MCF 10A (cell line): ENCODE results near the gene TEX51. TPM values are rescaled to one million over a fixed set of nuclear protein-coding genes. Genes with fewer than 3 reads are reported as not detected.

Experiments used
- BruUV-seq: library from RNA; stranded (reverse); fragments of 400-500 nt; replicated peaks from 2 replicates; lab custom pipeline; 2021; lab: Mats Ljungman, UMichigan
- CTCF ChIA-PET: fragments of 300-600 bp; sonication (Branson Sonifier 250); formaldehyde crosslinking; extraction: SDS; loops from one replicate; lab custom pipeline; 2021; ENCODE audit warnings: antibody characterized with exemption, inconsistent platforms; lab: Yijun Ruan, JAX
- POLR2A ChIA-PET: fragments of 300-600, 350-650 bp; sonication (Branson Sonifier 250); formaldehyde crosslinking; extraction: SDS; loops from one replicate; lab custom pipeline; 2020; ENCODE audit warnings: antibody characterized with exemption, inconsistent platforms; lab: Yijun Ruan, JAX
- DNase-seq: peaks from one replicate; pipeline ENCODE4 v3.0.0-alpha.2; 2018; ENCODE audit not compliant: unreplicated experiment
- H3K27ac Mint-ChIP-seq: one replicate; pipeline ENCODE4 v1.8.0; 2022; ENCODE audit warnings: mild to moderate bottlenecking, low read depth, mixed read lengths; ENCODE audit not compliant: unreplicated experiment
- H3K27me3 Mint-ChIP-seq: one replicate; pipeline ENCODE4 v1.8.0; 2022; ENCODE audit warnings: mixed read lengths; ENCODE audit not compliant: insufficient read depth, unreplicated experiment
- H3K36me3 Mint-ChIP-seq: one replicate; pipeline ENCODE4 v1.8.0; 2022; ENCODE audit warnings: mild to moderate bottlenecking, moderate library complexity, mixed read lengths; ENCODE audit not compliant: insufficient read depth, unreplicated experiment
- H3K4me1 Mint-ChIP-seq: one replicate; pipeline ENCODE4 v1.8.0; 2022; ENCODE audit warnings: mixed read lengths; ENCODE audit not compliant: insufficient read depth, unreplicated experiment
- H3K4me3 Mint-ChIP-seq: one replicate; pipeline ENCODE4 v1.8.0; 2022; ENCODE audit warnings: mild to moderate bottlenecking, moderate library complexity, mixed read lengths; ENCODE audit not compliant: unreplicated experiment
- H3K9me3 Mint-ChIP-seq: one replicate; pipeline ENCODE4 v1.8.0; 2022; ENCODE audit warnings: mixed read lengths; ENCODE audit not compliant: unreplicated experiment
- intact Hi-C: fragments of 100-400 bp; cut with micrococcal nuclease; formaldehyde crosslinking; loops from 2 replicates; pipeline ENCODE4 v1.14.1; 2022
- total RNA-seq: library from RNA; stranded (reverse); gene quantifications from 2 replicates; pipeline ENCODE4 v1.2.3, GENCODE V29; 2022
- TF ChIP-seq, protein P1 (sequence below): fragments of 200-600 bp; IDR thresholded peaks from one replicate; pipeline ENCODE4 v1.8.0; 2022; ENCODE audit warnings: antibody characterized with exemption, mild to moderate bottlenecking; ENCODE audit not compliant: unreplicated experiment

Gene TEX51
- total RNA-seq, 1 experiment from 2014 or later = not detected

DNA sequence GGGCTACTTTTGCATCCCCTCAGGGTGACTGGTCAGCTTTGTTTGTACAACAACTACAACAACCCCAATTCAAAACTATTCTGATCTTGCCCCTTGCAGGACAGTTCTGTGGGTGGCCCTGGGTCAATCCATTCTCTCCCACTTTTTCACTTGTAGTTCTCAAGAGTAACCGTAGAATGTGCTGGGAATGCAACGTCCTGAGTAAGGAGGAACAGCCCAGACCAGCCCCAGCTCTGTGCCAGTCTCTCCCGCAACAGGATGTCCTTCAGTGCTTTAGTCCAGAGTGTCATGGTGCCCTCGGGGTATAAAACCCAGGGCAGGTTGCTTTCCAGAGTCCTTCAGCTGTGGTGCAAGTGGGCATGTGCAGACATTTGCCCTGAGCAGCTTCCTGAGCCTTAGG lies 22.1 kb upstream of the TEX51 start:
- Mint-ChIP-seq H3K4me3 (no peak overlapping the region), H3K36me3 (no peaks in the 10 kb centered on the region), H3K9me3 (peaks cover 14% of the 10 kb centered on the region), H3K4me1 (no peaks in the 10 kb centered on the region), H3K27me3 (peaks cover 30% of the 10 kb centered on the region), H3K27ac (no peak overlapping the region)
- POLR2A ChIA-PET = no interaction called here
- no peak for DNase-seq
- CTCF ChIA-PET = interaction anchor here (0.6 kb wide), 1 partner anchor 90 kb away, joined by 3 read pairs; no protein-coding TSS in a partner anchor
- intact Hi-C loops = no loop called here
- BruUV-seq = no TSS peak
- TF ChIP-seq, protein P1, sequence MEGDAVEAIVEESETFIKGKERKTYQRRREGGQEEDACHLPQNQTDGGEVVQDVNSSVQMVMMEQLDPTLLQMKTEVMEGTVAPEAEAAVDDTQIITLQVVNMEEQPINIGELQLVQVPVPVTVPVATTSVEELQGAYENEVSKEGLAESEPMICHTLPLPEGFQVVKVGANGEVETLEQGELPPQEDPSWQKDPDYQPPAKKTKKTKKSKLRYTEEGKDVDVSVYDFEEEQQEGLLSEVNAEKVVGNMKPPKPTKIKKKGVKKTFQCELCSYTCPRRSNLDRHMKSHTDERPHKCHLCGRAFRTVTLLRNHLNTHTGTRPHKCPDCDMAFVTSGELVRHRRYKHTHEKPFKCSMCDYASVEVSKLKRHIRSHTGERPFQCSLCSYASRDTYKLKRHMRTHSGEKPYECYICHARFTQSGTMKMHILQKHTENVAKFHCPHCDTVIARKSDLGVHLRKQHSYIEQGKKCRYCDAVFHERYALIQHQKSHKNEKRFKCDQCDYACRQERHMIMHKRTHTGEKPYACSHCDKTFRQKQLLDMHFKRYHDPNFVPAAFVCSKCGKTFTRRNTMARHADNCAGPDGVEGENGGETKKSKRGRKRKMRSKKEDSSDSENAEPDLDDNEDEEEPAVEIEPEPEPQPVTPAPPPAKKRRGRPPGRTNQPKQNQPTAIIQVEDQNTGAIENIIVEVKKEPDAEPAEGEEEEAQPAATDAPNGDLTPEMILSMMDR = no peak

DNA sequence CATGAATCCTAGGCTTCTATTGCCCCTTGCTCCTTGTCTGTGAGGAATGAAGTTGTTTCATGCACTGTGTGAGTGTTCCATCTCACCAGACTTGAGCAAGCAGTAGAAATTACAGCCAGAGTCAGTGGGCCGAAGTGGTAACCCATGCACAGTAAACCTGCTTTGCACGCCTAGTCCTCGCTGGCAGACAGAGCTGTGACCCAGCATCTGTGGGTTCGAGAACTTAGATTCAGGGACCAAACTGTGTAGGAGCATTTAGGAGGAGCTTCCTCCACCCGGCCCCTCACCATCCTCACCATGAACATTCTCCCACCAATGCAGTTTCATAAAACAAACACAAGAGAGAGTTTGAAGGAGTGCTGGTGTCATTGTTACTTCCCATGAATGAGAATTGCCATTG lies 21.6 kb upstream of the TEX51 start:
- TF ChIP-seq, protein P1 = no peak

DNA sequence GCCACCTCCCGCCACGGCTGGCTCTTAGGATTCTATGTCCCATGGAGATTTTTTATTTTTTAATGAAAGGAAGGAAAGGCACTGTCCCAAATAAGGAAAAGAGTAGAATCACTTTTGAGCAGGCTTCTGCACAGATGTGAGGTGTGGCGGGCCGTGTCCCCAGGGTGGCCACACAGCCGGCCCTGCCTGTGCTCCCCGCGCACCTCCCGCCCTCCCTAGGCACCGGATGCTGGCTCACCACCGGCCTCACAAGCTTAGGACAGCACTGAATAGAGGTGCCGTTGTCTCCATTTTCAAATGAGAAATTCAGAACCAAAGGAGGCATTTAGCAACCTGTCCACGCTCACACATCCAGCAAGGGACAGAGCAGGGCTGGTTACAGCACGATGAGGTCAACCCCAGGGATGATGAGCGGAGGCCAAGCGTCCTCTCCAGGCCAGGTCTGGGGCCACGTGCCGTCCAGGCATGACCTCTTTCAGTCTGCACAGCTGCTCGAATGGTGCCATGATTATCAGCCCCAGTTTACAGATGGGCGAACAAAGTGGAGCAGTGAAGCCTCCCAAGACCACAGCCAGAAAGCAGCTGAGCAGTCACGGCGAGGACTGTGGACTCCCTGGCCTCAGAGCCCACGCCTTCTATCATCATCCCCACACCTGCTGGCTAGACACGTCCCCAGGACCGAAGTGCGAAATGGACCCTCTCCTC lies 20.7 kb upstream of the TEX51 start:
- TF ChIP-seq, protein P1 = no peak
- POLR2A ChIA-PET = no interaction called here

More for the DNA sequence above, 21.6 kb upstream of the TEX51 start:
- Mint-ChIP-seq H3K9me3 (peaks cover 14% of the 10 kb centered on the region), H3K36me3 (no peaks in the 10 kb centered on the region), H3K4me1 (no peaks in the 10 kb centered on the region), H3K4me3 (no peak overlapping the region), H3K27me3 (peaks cover 30% of the 10 kb centered on the region), H3K27ac (no peak overlapping the region)
- ChIA-PET CTCF (no interaction called here), POLR2A (no interaction called here)
- DNase-seq = no peak
- BruUV-seq = no TSS peak
- intact Hi-C loops = no loop called here

DNA sequence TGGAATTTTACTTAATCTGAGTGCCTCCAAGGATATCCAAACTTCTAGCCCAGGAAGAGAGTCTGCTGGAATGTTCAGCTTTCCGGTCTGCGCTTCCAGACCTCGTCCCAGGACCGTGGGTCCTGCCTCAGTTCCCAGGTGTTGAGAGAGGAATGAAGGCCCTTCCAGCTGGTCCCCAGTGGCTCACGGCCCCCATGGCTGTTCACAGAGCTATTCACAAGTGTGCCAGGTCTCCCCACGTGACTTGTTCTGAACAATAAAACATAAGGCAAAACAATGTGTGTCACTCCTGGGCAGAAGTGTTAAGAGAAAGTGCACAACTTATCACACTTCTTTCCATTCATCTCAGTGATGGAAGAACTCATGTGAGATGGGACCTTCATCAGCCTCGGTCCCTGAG lies 20.1 kb upstream of the TEX51 start:
- CTCF ChIA-PET = no interaction called here
- no peak for DNase-seq
- Mint-ChIP-seq H3K27me3 (peaks cover 22% of the 10 kb centered on the region), H3K36me3 (no peaks in the 10 kb centered on the region), H3K4me1 (no peaks in the 10 kb centered on the region), H3K4me3 (no peak overlapping the region), H3K9me3 (peaks cover 14% of the 10 kb centered on the region), H3K27ac (no peak overlapping the region)
- intact Hi-C loops = no loop called here
- POLR2A ChIA-PET = no interaction called here
- TF ChIP-seq, protein P1 = no peak
- BruUV-seq = no TSS peak

More for the DNA sequence above, 20.7 kb upstream of the TEX51 start:
- CTCF ChIA-PET = no interaction called here
- peaks cover 14% of the 10 kb centered on the region for H3K9me3 Mint-ChIP-seq
- H3K4me1 Mint-ChIP-seq = no peaks in the 10 kb centered on the region
- H3K36me3 Mint-ChIP-seq = no peaks in the 10 kb centered on the region
- no peak for DNase-seq
- no peak overlapping the region for H3K27ac Mint-ChIP-seq
- H3K4me3 Mint-ChIP-seq = no peak overlapping the region
- no TSS peak for BruUV-seq
- H3K27me3 Mint-ChIP-seq = peaks cover 28% of the 10 kb centered on the region
- intact Hi-C loops = no loop called here
